HepG2 (cell line): ENCODE results near the gene SYNM. TPM values are rescaled to one million over a fixed set of nuclear protein-coding genes. Genes with fewer than 3 reads are reported as not detected.

Source experiments
- ATAC-seq: fragments of 200-7000 bp; cut with Tn5 transposase; 3 replicates; pipeline ENCODE4 v1.9.1; 2020; ENCODE audit warnings: mild to moderate bottlenecking, moderate library complexity
- BruUV-seq: library from RNA; stranded (reverse); fragments of 400-500 nt; replicated peaks from 2 replicates; lab custom pipeline; 2021; lab: Mats Ljungman, UMichigan
- CTCF ChIA-PET: fragments of 300-600 bp; formaldehyde crosslinking; extraction: SDS; loops from one replicate; lab custom pipeline; 2021; ENCODE audit warnings: low total read pairs, inconsistent platforms, low intra/inter-chr PET ratio; lab: Yijun Ruan, JAX
- POLR2A ChIA-PET: fragments of 350-600 bp; sonication (Branson Sonifier 250); formaldehyde crosslinking; loops from one replicate; lab custom pipeline; 2020; ENCODE audit warnings: antibody characterized with exemption, inconsistent platforms; lab: Yijun Ruan, JAX
- DNase-seq: peaks from one replicate; pipeline ENCODE4 v3.0.0-alpha.2; 2015; ENCODE audit warnings: low spot score
- FAIRE-seq: peaks from 3 replicates; lab custom pipeline; 2011; peaks lifted over from hg19 to GRCh38; lab: Jason Lieb, UNC
- H2AFZ ChIP-seq: one replicate; pipeline ENCODE4 v1.6.1; 2011; ENCODE audit warnings: low read length, inconsistent platforms
- H3K27ac ChIP-seq: fragments of 300-600 bp; 3 replicates; pipeline ENCODE4 v1.8.0; 2011; ENCODE audit warnings: mixed run types, mild to moderate bottlenecking, mixed read lengths, low read length, inconsistent platforms; ENCODE audit not compliant: insufficient read depth; ENCODE audit errors: extremely low read length
- H3K27me3 ChIP-seq, 2 experiments: fragments of 200-600 bp in 1 of 2; 2 replicates in 1 of 2; 3 replicates in 1 of 2; pipeline versions ENCODE4 v1.6.0 to v1.8.0; 2011; ENCODE audit warnings: low read length in 2 of 2, mild to moderate bottlenecking in 2 of 2, moderate library complexity in 2 of 2, inconsistent platforms in 1 of 2; ENCODE audit not compliant: insufficient read depth in 2 of 2, control insufficient read depth in 1 of 2
- H3K36me3 ChIP-seq, 2 experiments: fragments of 200-600 bp in 1 of 2; replicated peaks in 1 of 2; 2 replicates in 1 of 2; 3 replicates in 1 of 2; pipeline versions ENCODE4 v1.5.1 to v1.8.0; 2011; ENCODE audit warnings: low read length in 2 of 2, inconsistent platforms in 1 of 2; ENCODE audit not compliant: insufficient read depth in 2 of 2, control insufficient read depth in 1 of 2
- H3K4me1 ChIP-seq: 2 replicates; pipeline ENCODE4 v1.5.1; 2012; ENCODE audit warnings: low read length, inconsistent platforms; ENCODE audit not compliant: insufficient read depth
- H3K4me2 ChIP-seq: 2 replicates; pipeline ENCODE4 v1.6.0; 2011; ENCODE audit warnings: low read depth, low read length, inconsistent platforms
- H3K4me3 ChIP-seq, 3 experiments: fragments of 200-600 bp in 1 of 3; sonication (generic), shearing (Covaris generic) in 1 of 3; replicated peaks in 1 of 3; 2 replicates each; pipeline ENCODE4 v1.5.1; 2011 to 2016; ENCODE audit warnings: low read length in 3 of 3, inconsistent platforms in 2 of 3, low read depth in 2 of 3, mild to moderate bottlenecking in 2 of 3, control low read depth in 1 of 3, mixed read lengths in 1 of 3; ENCODE audit not compliant: insufficient read depth in 1 of 3
- H3K79me2 ChIP-seq: one replicate; pipeline ENCODE4 v1.6.1; 2011; ENCODE audit warnings: low read length, inconsistent platforms; ENCODE audit not compliant: insufficient read depth
- H3K9ac ChIP-seq: 2 replicates; pipeline ENCODE4 v1.6.0; 2011; ENCODE audit warnings: mild to moderate bottlenecking, low read depth, low read length, inconsistent platforms; ENCODE audit not compliant: insufficient read depth
- H3K9me3 ChIP-seq: 2 replicates; pipeline ENCODE4 v1.5.1; 2012; ENCODE audit warnings: mild to moderate bottlenecking, low read length
- H4K20me1 ChIP-seq: 2 replicates; pipeline ENCODE4 v1.6.0; 2011; ENCODE audit warnings: inconsistent platforms, mild to moderate bottlenecking, low read length, moderate library complexity; ENCODE audit not compliant: insufficient read depth
- DMTF1 ChIP-seq: sonication (generic); formaldehyde crosslinking; IDR thresholded peaks from 2 replicates; pipeline ENCODE4 v1.4.0; 2020; ENCODE audit warnings: mild to moderate bottlenecking, missing genetic modification reagents
- KLF11 ChIP-seq: IDR thresholded peaks from 2 replicates; pipeline ENCODE4 v1.6.1; 2016; ENCODE audit warnings: missing compliant biosample characterization
- MAFF ChIP-seq: IDR thresholded peaks from 2 replicates; pipeline ENCODE4 v1.6.1; 2011; ENCODE audit warnings: low read depth, low read length, improper control_type of control experiment
- MAFK ChIP-seq, 2 experiments: IDR thresholded peaks in 1 of 2; conservative IDR thresholded peaks in 1 of 2; 2 replicates each; pipeline ENCODE4 v1.6.1; 2011; ENCODE audit warnings: improper control_type of control experiment in 2 of 2, low read length in 2 of 2
- ZBTB42 ChIP-seq: sonication (generic); formaldehyde crosslinking; IDR thresholded peaks from 2 replicates; pipeline ENCODE4 v1.5.0; 2020; ENCODE audit warnings: mild to moderate bottlenecking, missing genetic modification reagents
- ZNF264 ChIP-seq: sonication (generic); formaldehyde crosslinking; IDR thresholded peaks from 2 replicates; pipeline ENCODE4 v1.4.0; 2020; ENCODE audit warnings: missing genetic modification reagents
- ZNF317 ChIP-seq: sonication (generic); formaldehyde crosslinking; IDR thresholded peaks from 2 replicates; pipeline ENCODE4 v1.5.0; 2020; ENCODE audit warnings: mild to moderate bottlenecking, missing genetic modification reagents
- ZNF564 ChIP-seq: sonication (generic); formaldehyde crosslinking; IDR thresholded peaks from 2 replicates; pipeline ENCODE4 v1.8.1; 2023; ENCODE audit warnings: mild to moderate bottlenecking, missing genetic modification reagents
- ZNF704 ChIP-seq: sonication (generic); formaldehyde crosslinking; IDR thresholded peaks from 2 replicates; pipeline ENCODE4 v1.8.1; 2023; ENCODE audit warnings: mild to moderate bottlenecking, inconsistent platforms, moderate library complexity, missing genetic modification reagents, borderline replicate concordance
- WGBS: methylation state at CpG from one replicate; pipeline ENCODE4 v1.1.6; 2017; ENCODE audit warnings: low lambda C conversion rate; 5-methylcytosine and 5-hydroxymethylcytosine counted together
- in situ Hi-C: cut with HindIII; loops from 2 replicates; pipeline ENCODE4 v1.10.0; 2017; ENCODE audit warnings: low pct_unique_long_range_greater_than_20kb; ENCODE audit not compliant: extremely low pct_ligation_motif_present
- intact Hi-C: fragments of 100-400 bp; cut with micrococcal nuclease; formaldehyde crosslinking; loops from one replicate; pipeline ENCODE4 v1.10.0; 2022; ENCODE audit not compliant: unreplicated experiment
- polyA plus RNA-seq, 8 experiments: library from polyadenylated mRNA; depleted of rRNA in 3 of 8; stranded (reverse) in 7 of 8; unstranded in 1 of 8; fragments of >200 nt; fragmentation: Illumina TruSeq in 4 of 8; extraction: Trizol in 4 of 8; gene quantifications; 2 replicates each; pipeline versions ENCODE4 v1.2.1 to v1.2.3, GENCODE V29; 2011 to 2016; ENCODE audit warnings: low read depth in 4 of 8, missing spikeins in 1 of 8, mixed read lengths in 1 of 8; ENCODE audit not compliant: insufficient read depth in 1 of 8
- total RNA-seq, 5 experiments: library from RNA; depleted of rRNA; stranded (reverse); fragments of >200 nt; fragmentation: Illumina TruSeq; extraction: Trizol; gene quantifications; 2 replicates each; pipeline ENCODE4 v1.2.3, GENCODE V29; 2016; ENCODE audit warnings: low read depth in 1 of 5

Gene SYNM
- total and polyA plus RNA-seq, 2 of the 13 experiments (the other 11 are each of a cell fraction or from before 2014, with no cell fraction given): 1.1 to 3.7 TPM

- Histone ChIP-seq H3K27me3 (no peaks in the 10 kb centered on the region), H3K27ac (no peak overlapping the region), H3K4me1 (peaks cover 47% of the 10 kb centered on the region), H3K79me2 (no peaks in the 10 kb centered on the region), H3K4me3 (no peak overlapping the region), H3K9me3 (no peaks in the 10 kb centered on the region), H3K36me3 (peaks cover 0 to 15% of the 10 kb centered on the region in 2 experiments; a peak in 3 of 5 replicates), H3K9ac (no peak overlapping the region), H3K4me2 (no peak overlapping the region), H4K20me1 (no peaks in the 10 kb centered on the region), H2AFZ (no peak overlapping the region)
- FAIRE-seq: no peak
- ChIA-PET CTCF (no interaction called here), POLR2A (interaction anchor here (0.9 to 2.0 kb wide), 3 partner anchors 9 to 29 kb away, joined by 4 to 6 read pairs (median 5); no protein-coding TSS in a partner anchor)
- in situ Hi-C loops: no loop called here
- no peak for TF ChIP-seq KLF11 (CRISPR knock-in tag)
- no peak for TF ChIP-seq ZNF564
- peak; percentile 82 for TF ChIP-seq MAFF
- TF ChIP-seq DMTF1 (CRISPR knock-in tag): no peak
- TF ChIP-seq MAFK (conservative IDR thresholded peaks at IDR 0.05 in 1 of 2, IDR thresholded peaks at IDR 0.05 in 1 of 2; ENCODE audit: low read length in 2 of 2): peak; percentile 77 to 86
- no peak for TF ChIP-seq ZNF264
- no peak for TF ChIP-seq ZNF704 (CRISPR knock-in tag)
- TF ChIP-seq ZBTB42: no peak
- no peak for TF ChIP-seq ZNF317 (CRISPR knock-in tag)
- ATAC-seq: no peak
- intact Hi-C loops: no loop called here
- 94% methylated on average over 11 of the region's 11 CpGs for WGBS
- BruUV-seq: no TSS peak
- DNase-seq: no peak
Observed at GRCh38 chr15:99134317-99134821, 29.5 kb downstream of the SYNM start.
